Hematopoietic multipotent progenitor cell treated with erythropoietin and hydrocortisone succinate and interleukin-3 and kit ligand, for 15 days (in vitro differentiated cells): ENCODE measurements around the gene CFAP20DC.

Experiments used
- DNase-seq: peaks from one replicate; pipeline ENCODE4 v3.0.0-alpha.2; 2015; ENCODE audit warnings: low spot score

Gene CFAP20DC

DNA sequence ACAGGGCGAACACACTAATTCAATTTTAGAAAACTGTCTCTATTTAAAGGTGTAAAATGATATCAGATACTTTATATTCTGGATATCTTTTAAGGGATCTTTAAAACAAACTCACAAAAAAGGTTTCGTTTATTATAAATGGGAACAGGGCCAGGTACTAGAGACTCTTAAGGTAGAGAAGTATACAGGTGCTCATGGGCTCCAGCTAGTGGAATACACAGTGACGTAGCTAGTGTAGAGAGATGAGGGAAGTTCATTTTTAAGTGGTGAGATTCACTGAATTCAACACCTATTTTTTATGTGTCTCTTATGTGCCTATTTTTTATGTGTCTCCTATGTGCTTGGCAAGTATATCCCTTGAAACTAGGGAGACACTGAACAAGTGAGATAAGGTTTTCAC, 250.6 kb downstream of the CFAP20DC start:
- no peak for DNase-seq

- DNase-seq = no peak
These were observed 251.5 kb downstream of the CFAP20DC start for GRCh38 chr3:58798312-58798711.

GRCh38 chr3:58794750-58795149, 255.1 kb downstream of the CFAP20DC start:
- no peak for DNase-seq

DNA sequence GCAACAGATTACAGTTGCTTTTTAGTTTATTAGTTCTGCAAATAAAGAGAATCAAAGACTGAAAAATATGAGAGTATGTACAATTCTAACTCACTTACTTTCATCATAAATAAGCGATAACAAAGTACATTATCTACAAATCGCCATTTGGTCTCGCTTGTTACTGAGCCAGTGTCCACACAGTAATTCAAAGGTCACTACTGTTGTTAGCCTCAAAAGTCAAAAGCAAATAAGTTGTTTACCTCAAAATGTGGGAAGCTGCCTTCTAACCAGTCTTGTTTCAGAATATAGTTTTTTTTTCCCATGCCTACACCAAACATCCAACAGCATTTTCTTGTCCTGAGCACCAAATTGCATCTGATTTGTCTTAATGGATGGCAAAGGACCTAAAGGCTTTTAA, 255.9 kb downstream of the CFAP20DC start:
- DNase-seq = no peak

GRCh38 chr3:58792921-58793451, 256.8 kb downstream of the CFAP20DC start:
- no peak for DNase-seq

GRCh38 chr3:58789385-58789784, 260.4 kb downstream of the CFAP20DC start:
- no peak for DNase-seq

- no peak for DNase-seq
These were observed 264.9 kb downstream of the CFAP20DC start for GRCh38 chr3:58784888-58785287.

- DNase-seq = no peak
These were observed 265.4 kb downstream of the CFAP20DC start for GRCh38 chr3:58784425-58784824.

- no peak for DNase-seq
These were observed 266.0 kb downstream of the CFAP20DC start for GRCh38 chr3:58783845-58784244.

GRCh38 chr3:58779934-58780333, 269.9 kb downstream of the CFAP20DC start:
- no peak for DNase-seq

GRCh38 chr3:58776231-58776630, 273.6 kb downstream of the CFAP20DC start:
- DNase-seq = no peak

DNA sequence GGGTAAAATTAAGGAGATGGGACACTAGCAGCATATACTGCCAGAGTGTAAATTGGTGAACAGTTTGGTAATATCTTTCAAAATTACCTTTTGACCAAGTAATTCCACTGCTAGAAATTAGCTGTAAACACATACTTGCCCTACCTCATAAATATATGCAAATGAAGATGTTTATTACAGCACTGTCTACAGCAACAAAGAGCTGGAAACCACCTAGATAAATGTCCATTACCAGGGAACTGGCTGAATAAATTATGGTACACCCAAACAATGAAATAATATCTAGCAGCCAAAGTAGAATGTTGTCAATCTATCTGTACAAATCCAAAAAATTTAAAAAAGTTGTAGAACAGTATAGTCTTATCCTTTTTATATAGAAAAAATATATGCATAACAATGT, 277.4 kb downstream of the CFAP20DC start:
- DNase-seq = no peak

- DNase-seq = no peak
These were observed 280.8 kb downstream of the CFAP20DC start for GRCh38 chr3:58769065-58769464.

GRCh38 chr3:58766587-58767282, 283.1 kb downstream of the CFAP20DC start:
- no peak for DNase-seq

DNA sequence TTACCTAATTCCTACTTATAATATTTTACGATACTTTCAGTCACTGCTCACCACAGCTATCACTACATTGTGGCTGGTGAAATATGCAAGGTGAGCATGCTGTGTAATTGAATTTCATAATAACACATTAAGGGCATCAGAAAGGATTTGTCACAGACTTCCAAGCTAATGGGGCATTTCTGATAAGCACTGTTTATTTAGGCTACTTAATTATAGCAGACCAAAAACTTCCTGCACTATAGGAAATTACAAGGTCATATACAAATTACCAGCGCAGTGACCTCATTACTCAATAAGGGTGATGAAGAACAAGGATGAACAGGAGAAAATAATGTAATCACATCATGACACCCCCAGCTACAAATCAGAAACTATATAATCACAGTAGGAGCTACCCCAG, 294.7 kb downstream of the CFAP20DC start:
- DNase-seq = no peak

- DNase-seq = no peak
These were observed 295.8 kb downstream of the CFAP20DC start for GRCh38 chr3:58754074-58754473.

DNA sequence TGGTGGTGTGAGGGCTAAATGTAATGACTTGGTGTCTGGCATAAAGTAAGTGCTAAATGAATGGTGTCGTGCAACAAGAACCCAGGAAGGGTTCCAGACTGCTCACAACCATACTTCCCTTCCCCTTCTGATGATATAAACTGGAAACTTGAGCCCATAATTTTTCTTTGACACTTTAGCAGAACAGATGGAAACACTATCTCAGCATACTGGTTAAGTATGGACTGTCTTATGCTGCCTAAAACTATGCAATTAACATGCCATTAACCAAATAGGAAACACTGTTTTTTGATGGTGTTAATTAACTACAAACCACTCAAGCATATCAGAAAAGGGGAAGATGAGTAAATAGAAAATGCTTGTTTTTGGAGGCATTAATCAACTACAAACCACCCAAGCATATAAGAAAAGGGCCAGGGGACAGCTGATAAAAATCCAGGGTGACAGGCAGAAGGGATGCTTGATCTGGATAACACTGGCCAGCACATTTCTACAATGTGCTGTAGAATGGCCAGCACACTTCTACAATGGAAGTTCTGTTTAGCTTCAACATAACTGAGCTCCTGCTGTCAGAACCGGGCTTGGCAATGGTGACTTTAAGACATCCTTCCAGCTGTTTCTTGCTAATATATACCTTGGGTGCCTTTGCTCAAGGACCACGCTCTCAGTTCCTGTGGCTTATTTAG, 297.8 kb downstream of the CFAP20DC start:
- no peak for DNase-seq

DNA sequence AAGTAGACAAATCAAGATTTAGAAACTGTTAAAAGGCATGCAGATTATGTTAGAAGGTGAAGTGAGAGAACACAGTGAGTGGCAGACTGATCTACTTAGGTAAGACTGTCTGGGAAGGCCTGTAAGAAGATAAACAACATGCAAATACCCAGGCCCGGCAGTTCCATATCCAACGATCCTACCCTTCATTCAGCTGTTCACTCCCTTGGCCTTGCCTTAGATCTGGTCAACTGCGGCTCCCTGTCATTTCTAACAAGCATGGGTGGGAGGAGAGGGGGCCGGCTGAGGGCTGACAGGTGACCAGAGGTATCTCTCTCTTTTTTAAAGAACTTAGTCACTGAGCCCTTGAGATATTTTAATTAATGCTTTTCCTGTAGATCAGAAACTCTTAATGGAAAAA, 298.6 kb downstream of the CFAP20DC start:
- DNase-seq = no peak

- no peak for DNase-seq
These were observed 299.9 kb downstream of the CFAP20DC start for GRCh38 chr3:58749948-58750347.

GRCh38 chr3:58748024-58748423, 301.8 kb downstream of the CFAP20DC start:
- no peak for DNase-seq

- no peak for DNase-seq
These were observed 303.1 kb downstream of the CFAP20DC start for GRCh38 chr3:58746758-58747157.

DNA sequence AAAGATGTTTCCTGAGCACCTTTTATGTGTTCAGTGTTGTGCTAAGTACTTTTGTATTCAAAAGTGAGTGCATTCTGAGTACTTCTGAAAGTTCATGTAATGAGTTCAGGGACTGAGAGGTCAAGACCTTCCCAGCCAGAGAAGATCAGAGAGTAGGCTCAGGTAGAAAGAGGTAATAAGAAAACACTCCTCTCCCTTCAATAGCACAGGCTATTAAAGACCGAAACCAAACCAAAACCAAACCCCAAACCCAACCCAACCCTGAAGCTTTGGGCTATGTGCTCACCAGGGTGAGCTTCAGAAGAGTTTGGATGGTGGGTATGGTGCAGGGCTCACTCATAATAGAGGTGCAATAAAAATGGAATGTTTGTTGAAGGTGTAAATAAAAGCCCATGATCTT, 306.5 kb downstream of the CFAP20DC start:
- no peak for DNase-seq

DNA sequence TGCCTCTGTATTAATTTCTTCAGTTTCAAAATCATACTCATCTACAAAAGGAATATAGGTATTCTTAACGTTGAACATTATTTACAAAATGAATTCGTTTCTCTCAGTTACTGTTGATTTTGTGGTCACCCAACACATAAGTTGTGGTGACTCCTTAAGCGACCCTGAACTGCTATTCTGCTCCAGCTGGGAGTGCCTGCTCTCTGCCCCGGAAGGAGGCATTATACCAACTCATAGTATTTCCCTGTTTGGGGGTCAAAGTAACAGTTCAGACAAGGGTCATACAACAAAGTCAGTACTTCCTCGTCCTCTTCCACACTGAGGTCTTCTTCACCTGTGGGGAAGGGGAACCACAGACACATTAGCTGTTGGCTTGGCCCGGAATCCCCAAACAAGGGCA, 307.6 kb downstream of the CFAP20DC start:
- no peak for DNase-seq

DNA sequence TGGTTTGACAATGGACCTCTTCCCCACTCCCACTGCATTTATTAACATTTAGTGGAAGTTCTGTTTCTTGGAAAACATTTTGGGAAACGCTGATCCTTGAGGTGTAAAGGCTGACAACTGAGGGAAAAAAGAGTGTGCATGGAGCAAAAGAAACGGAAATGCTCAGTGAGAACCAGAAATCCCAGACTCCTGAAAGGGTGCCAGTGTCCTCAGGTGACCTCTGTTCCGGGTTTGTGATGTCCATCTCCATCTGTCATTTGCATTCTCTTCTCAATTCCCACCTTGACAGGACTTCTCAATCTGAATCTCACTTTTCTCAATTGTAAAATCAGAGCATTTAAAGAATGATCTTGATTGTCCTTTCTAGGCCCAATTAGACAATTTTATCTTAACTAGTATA, 312.2 kb downstream of the CFAP20DC start:
- DNase-seq = no peak
